ENCODE measurements around the gene SORBS1. TPM values are rescaled to one million over a fixed set of nuclear protein-coding genes. Genes with fewer than 3 reads are reported as not detected.

The SORBS1 gene
- total RNA-seq, 1 experiment from 2014 or later = 0.56 TPM

GRCh38 chr10:95360122-95360714 is 201.0 kb downstream of the SORBS1 start:
- no peak for TF ChIP-seq EZH2 (IDR thresholded peaks at IDR 0.05; ENCODE audit: borderline replicate concordance, low read depth, low read length, poor library complexity, severe bottlenecking)
- no peak overlapping the region for H3K4me3 ChIP-seq (ENCODE audit: low read depth, low read length, poor library complexity, severe bottlenecking)
- DNase-seq (ENCODE audit: low spot score) = peak; percentile 35
- peaks cover 6% of the 10 kb centered on the region for H3K27me3 ChIP-seq (replicated peaks; ENCODE audit: insufficient read depth, low read depth, low read length, poor library complexity)
- no peaks in the 10 kb centered on the region for H3K36me3 ChIP-seq (ENCODE audit: insufficient read depth, low read length, poor library complexity, severe bottlenecking)
- POLR2A ChIA-PET (ENCODE audit: low non-redundant PET) = no interaction called here
- no peaks in the 10 kb centered on the region for H3K4me1 ChIP-seq (ENCODE audit: insufficient read depth, low read length, poor library complexity, severe bottlenecking)
- H3K27ac ChIP-seq (ENCODE audit: low read depth, low read length, poor library complexity, severe bottlenecking) = no peak overlapping the region
- intact Hi-C loops (cut with micrococcal nuclease; ENCODE audit: unreplicated experiment) = loop anchor here (5.0 kb wide), 1 partner anchor 173 kb away; no protein-coding TSS in a partner anchor
- CTCF ChIA-PET = interaction anchor here (0.7 kb wide), 1 partner anchor 19 kb away, joined by 4 read pairs; no protein-coding TSS in a partner anchor
- no peaks in the 10 kb centered on the region for H3K9me3 ChIP-seq (ENCODE audit: low read depth, low read length, poor library complexity, severe bottlenecking)
- BruUV-seq (replicated peaks) = no TSS peak

DNA sequence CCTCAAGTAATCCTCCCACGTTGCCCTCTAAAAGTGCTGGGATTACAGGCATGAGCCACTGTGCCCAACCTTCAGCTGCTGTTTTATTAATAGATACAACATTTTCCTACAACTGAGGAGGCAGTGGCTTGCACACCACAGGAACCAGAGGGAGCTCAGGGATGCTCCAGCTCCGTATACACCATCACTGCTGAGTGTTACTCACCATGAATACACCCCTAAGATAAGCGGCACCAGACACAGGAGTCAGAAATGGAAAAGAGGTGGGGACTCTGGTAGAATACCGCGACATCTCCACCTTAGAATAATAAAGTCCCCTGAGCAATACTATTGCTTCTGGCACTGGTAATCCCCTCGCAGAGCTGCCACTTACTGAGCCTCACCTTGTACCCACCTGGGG is 201.7 kb downstream of the SORBS1 start:
- no peak for DNase-seq (ENCODE audit: low spot score)
- TF ChIP-seq CTCF (conservative IDR thresholded peaks at IDR 0.05; ENCODE audit: low read depth, low read length) (no peak), EZH2 (IDR thresholded peaks at IDR 0.05; ENCODE audit: borderline replicate concordance, low read depth, low read length, poor library complexity, severe bottlenecking) (no peak)
- Histone ChIP-seq H3K4me3 (ENCODE audit: low read depth, low read length, poor library complexity, severe bottlenecking) (no peak overlapping the region), H3K4me1 (ENCODE audit: insufficient read depth, low read length, poor library complexity, severe bottlenecking) (no peaks in the 10 kb centered on the region), H3K36me3 (ENCODE audit: insufficient read depth, low read length, poor library complexity, severe bottlenecking) (no peaks in the 10 kb centered on the region), H3K27ac (ENCODE audit: low read depth, low read length, poor library complexity, severe bottlenecking) (no peak overlapping the region), H3K9me3 (ENCODE audit: low read depth, low read length, poor library complexity, severe bottlenecking) (no peaks in the 10 kb centered on the region), H3K27me3 (replicated peaks; ENCODE audit: insufficient read depth, low read depth, low read length, poor library complexity) (peaks cover 10% of the 10 kb centered on the region)
- ChIA-PET POLR2A (ENCODE audit: low non-redundant PET) (no interaction called here), CTCF (no interaction called here)
- intact Hi-C loops (cut with micrococcal nuclease; ENCODE audit: unreplicated experiment) = no loop called here
- no TSS peak for BruUV-seq (replicated peaks)

- TF ChIP-seq CTCF (conservative IDR thresholded peaks at IDR 0.05; ENCODE audit: low read depth, low read length) (no peak), EZH2 (IDR thresholded peaks at IDR 0.05; ENCODE audit: borderline replicate concordance, low read depth, low read length, poor library complexity, severe bottlenecking) (no peak)
- POLR2A ChIA-PET (ENCODE audit: low non-redundant PET) = no interaction called here
- Histone ChIP-seq H3K9me3 (ENCODE audit: low read depth, low read length, poor library complexity, severe bottlenecking) (no peaks in the 10 kb centered on the region), H3K27me3 (replicated peaks; ENCODE audit: insufficient read depth, low read depth, low read length, poor library complexity) (peaks cover 18% of the 10 kb centered on the region), H3K4me1 (ENCODE audit: insufficient read depth, low read length, poor library complexity, severe bottlenecking) (no peaks in the 10 kb centered on the region), H3K36me3 (ENCODE audit: insufficient read depth, low read length, poor library complexity, severe bottlenecking) (no peaks in the 10 kb centered on the region), H3K4me3 (ENCODE audit: low read depth, low read length, poor library complexity, severe bottlenecking) (no peak overlapping the region), H3K27ac (ENCODE audit: low read depth, low read length, poor library complexity, severe bottlenecking) (no peak overlapping the region)
- intact Hi-C loops (cut with micrococcal nuclease; ENCODE audit: unreplicated experiment) = no loop called here
- CTCF ChIA-PET = interaction anchor here (1.0 kb wide), 1 partner anchor 113 kb away, joined by 5 read pairs; no protein-coding TSS in a partner anchor
- no peak for DNase-seq (ENCODE audit: low spot score)
- no TSS peak for BruUV-seq (replicated peaks)
These were observed 204.8 kb downstream of the SORBS1 start for GRCh38 chr10:95356190-95356955.

All from A673 (cell line).